Uterus (tissue), 4 donors: Measurements from ENCODE around the gene GON7. TPM values are rescaled to one million over a fixed set of nuclear protein-coding genes. Genes with fewer than 3 reads are reported as not detected.
"Not testable (repeated sequence)": the region's sequence is repeated elsewhere in the genome, so short reads cannot be mapped to it uniquely, and the experiment has no call there.

ENCODE experiments used
- DNase-seq, 2 donors: peaks; one replicate each; pipeline ENCODE4 v3.0.0-alpha.2; 2019 to 2020
- H3K27ac ChIP-seq, 2 donors: fragments of 200-600 bp; sonication (generic); 1 replicate in 1 of 2; 2 replicates in 1 of 2; pipeline ENCODE4 v1.5.1; 2016 to 2018
- H3K27me3 ChIP-seq, 2 donors: fragments of 200-600 bp; sonication (generic); one replicate each; pipeline ENCODE4 v1.5.1; 2018 to 2019; ENCODE audit warnings: control low read depth in 1 of 2
- H3K36me3 ChIP-seq, 2 donors: fragments of 200-600 bp; sonication (generic); one replicate each; pipeline ENCODE4 v1.5.1; 2019; ENCODE audit warnings: control low read depth in 1 of 2
- H3K4me1 ChIP-seq, 2 donors: fragments of 200-600 bp; sonication (generic); one replicate each; pipeline ENCODE4 v1.5.1; 2018 to 2019; ENCODE audit warnings: control low read depth in 1 of 2
- H3K4me3 ChIP-seq, 2 donors: fragments of 200-600 bp; sonication (generic); 1 replicate in 1 of 2; 2 replicates in 1 of 2; pipeline ENCODE4 v1.5.1; 2018 to 2019; ENCODE audit warnings: mild to moderate bottlenecking in 1 of 2
- H3K9me3 ChIP-seq, 2 donors: fragments of 200-600 bp; sonication (generic); one replicate each; pipeline ENCODE4 v1.5.1; 2019; ENCODE audit warnings: control low read depth in 1 of 2
- POLR2A ChIP-seq, 2 donors: fragments of 450-650 bp; IDR thresholded peaks; one replicate each; pipeline ENCODE4 v1.6.1; 2016; ENCODE audit warnings: antibody characterized with exemption in 2 of 2, mild to moderate bottlenecking in 1 of 2, moderate library complexity in 1 of 2
- intact Hi-C: fragments of 100-400 bp; cut with DNase I; formaldehyde crosslinking; loops from one replicate; pipeline ENCODE4 v1.15.1; 2023; ENCODE audit warnings: low total_unique reads
- total RNA-seq, 4 donors: library from RNA; depleted of rRNA in 3 of 4; stranded (reverse); fragments of >200 nt in 3 of 4; gene quantifications; one replicate each; pipeline versions ENCODE4 v1.1.0 to v1.2.4, GENCODE V29; 2014 to 2023
- TF ChIP-seq, protein P1 (sequence below), 4 experiments: fragments of 200-600 bp in 2 of 4; fragments of 450-650 bp in 2 of 4; sonication (generic) in 2 of 4; IDR thresholded peaks; one replicate each; pipeline ENCODE4 v1.5.1; 2016 to 2019; ENCODE audit warnings: antibody characterized with exemption in 4 of 4, mild to moderate bottlenecking in 2 of 4, moderate library complexity in 1 of 4
- donor health status: DM: yes; HTN: yes; CAD: no.

The GON7 gene
- total RNA-seq, 4 donors from 2014 or later, result 0.51 to 16.7 (median 11.8) TPM

DNA sequence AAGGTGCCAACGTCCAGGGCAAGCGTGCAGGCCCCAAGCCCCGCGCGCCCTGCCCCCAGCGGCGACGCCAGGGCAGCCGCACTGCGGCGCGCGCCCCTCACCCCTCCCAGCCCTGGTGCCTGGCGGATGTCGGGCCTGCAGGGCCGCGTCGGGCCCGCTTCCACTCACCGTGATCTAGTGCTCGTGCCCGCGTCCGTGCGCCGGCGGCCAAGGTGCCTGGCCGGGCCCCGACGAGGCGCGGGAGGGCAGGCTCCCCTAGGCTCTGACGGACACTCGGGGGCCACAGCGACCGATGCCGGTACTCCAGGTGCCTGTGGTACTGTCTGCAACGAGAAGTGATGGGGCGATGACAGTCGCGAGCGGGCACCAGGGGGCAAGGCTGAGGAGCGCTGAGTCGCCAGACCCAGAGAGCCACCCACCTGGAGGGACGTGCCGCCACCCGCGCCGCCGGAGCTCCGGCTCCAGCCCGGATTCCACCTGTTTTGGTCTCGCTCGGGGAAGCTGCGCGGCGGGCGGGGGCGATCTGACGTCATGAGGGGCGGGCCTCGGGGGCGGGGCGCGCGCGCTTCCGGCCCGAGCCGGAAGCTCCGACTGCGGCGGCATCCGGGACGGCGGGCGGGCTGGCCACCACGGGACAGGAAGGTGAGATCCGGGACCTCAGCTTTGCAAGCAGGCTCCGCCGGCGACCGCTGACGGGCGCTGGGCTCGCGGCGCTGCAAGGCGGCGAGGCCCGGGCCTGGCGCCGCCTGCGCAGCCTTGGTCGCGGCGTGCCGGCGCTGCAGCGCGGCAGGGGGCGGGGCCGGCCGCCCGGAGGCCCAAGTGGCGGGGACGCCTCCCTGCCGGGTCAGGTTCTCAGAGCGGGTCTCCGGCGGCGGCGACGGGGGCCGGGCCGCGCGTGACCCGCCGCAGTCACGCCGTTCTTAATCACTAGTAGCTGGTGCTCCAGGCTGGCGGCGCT is 22.2 kb downstream of the GON7 start, which contains the start of the genes LYSET and MOAP1:
Gene LYSET (plus strand): TSS at position 927 of the 958 bp plus-strand sequence. CDS start 89 bp downstream, outside the sequence.
Gene MOAP1 (minus strand): TSS at position 507 of the 958 bp plus-strand sequence. CDS start 655 bp downstream, outside the sequence.
- Histone ChIP-seq H3K4me1 (no peaks in the 10 kb centered on the region), H3K4me3 (peak within 1 kb of the TSS; percentile 70 to 95), H3K9me3 (no peaks in the 10 kb centered on the region), H3K27ac (peak within 1 kb of the TSS; percentile 88), H3K27me3 (no peaks in the 10 kb centered on the region), H3K36me3 (no peaks in the 10 kb centered on the region)
- TF ChIP-seq, protein P1, sequence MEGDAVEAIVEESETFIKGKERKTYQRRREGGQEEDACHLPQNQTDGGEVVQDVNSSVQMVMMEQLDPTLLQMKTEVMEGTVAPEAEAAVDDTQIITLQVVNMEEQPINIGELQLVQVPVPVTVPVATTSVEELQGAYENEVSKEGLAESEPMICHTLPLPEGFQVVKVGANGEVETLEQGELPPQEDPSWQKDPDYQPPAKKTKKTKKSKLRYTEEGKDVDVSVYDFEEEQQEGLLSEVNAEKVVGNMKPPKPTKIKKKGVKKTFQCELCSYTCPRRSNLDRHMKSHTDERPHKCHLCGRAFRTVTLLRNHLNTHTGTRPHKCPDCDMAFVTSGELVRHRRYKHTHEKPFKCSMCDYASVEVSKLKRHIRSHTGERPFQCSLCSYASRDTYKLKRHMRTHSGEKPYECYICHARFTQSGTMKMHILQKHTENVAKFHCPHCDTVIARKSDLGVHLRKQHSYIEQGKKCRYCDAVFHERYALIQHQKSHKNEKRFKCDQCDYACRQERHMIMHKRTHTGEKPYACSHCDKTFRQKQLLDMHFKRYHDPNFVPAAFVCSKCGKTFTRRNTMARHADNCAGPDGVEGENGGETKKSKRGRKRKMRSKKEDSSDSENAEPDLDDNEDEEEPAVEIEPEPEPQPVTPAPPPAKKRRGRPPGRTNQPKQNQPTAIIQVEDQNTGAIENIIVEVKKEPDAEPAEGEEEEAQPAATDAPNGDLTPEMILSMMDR (IDR thresholded peaks at IDR 0.05), result peak in 2 of 4 experiments; percentile 19 to 29
- peak; percentile 35 to 77 for TF ChIP-seq POLR2A (IDR thresholded peaks at IDR 0.05)
- intact Hi-C loops, result no loop called here
- DNase-seq, result peak; percentile 83 to 84

DNA sequence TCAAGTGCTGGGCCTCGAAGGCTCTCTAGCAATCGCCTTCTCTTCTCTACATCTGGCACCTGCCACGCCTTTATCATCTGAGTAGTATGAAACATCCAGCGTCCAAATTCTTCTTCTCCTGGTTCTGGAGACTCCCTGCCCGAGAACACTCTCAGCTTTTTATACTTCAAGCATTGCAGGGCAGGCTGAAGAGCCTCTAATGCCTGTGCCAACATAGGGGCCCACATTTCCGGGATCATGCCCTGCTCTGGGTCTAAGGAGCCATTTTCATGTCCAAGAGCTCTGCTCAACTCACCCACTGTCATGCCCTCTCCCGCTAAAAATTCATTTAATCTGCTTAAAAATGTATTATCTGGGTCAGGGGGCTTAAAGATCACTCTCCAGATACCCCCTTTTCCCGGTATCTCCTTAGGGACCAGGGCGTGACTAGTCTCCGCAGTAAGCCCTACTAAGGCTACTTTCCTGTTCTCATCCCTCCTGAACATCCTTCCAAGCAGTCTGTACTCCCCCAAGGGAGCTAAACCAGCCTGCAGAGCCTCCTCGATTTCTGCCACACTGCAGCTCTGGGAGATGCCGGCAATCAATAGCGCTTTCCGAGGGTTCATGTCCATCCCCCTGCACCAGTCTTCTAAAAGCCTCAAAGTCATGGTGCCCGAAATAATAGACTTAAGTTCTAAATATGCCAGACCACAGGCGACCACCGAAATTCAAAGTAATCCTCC is 23.1 kb downstream of the GON7 start:
- H3K27ac ChIP-seq, result peak overlapping the region; percentile 88
- intact Hi-C loops, result no loop called here

DNA sequence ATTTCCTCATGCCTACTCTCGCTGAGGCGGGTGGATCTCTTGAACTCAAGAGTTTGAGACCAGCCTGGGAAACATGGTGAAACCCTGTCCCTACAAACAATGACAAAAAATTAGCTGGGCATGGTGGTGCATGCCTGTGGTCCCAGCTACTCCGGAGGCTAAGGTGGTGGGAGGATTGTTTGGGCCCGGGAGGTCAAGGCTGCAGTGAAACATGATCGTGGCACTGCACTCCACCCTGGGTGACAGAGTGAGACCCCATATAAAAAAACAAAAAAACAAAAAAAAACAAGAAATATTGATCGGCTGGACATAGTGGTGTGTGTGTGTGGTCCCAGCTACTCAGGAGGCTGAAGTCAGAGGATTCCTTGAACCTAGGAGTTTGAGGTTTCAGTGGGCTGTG is 31.4 kb downstream of the GON7 start:
- no peaks in the 10 kb centered on the region for H3K9me3 ChIP-seq
- TF ChIP-seq, protein P1 (IDR thresholded peaks at IDR 0.05), result no peak
- TF ChIP-seq POLR2A (IDR thresholded peaks at IDR 0.05), result no peak

More for the DNA sequence above, 23.1 kb downstream of the GON7 start:
- Histone ChIP-seq H3K9me3 (no peaks in the 10 kb centered on the region), H3K36me3 (no peaks in the 10 kb centered on the region), H3K27me3 (no peaks in the 10 kb centered on the region), H3K4me3 (peak overlapping the region; percentile 70 to 95), H3K4me1 (no peaks in the 10 kb centered on the region)
- no peak for DNase-seq
- TF ChIP-seq, protein P1 (IDR thresholded peaks at IDR 0.05), result no peak

DNA sequence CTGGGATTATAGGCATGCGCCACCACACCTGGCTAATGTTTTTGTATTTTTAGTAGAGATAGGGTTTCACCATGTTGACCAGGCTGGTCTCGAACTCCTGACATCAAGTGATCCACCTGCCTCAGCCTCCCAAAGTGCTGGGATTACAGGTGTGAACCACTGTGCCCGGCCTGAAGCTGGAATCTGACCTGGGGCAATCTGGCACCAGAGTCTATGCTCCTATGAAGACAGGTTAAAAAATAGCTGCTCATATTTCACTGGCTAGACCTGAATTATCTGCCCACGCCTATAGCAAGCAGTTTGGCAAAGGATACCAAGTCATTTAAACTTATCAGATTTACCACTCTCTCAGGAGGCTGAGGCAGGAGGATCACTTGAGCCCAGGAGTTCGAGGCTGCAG is 32.1 kb downstream of the GON7 start:
- H3K4me1 ChIP-seq, intact Hi-C loops, H3K9me3 ChIP-seq, H3K27me3 ChIP-seq, DNase-seq, H3K27ac ChIP-seq, H3K36me3 ChIP-seq, H3K4me3 ChIP-seq: not testable (repeated sequence)

More for the DNA sequence above, 31.4 kb downstream of the GON7 start:
- intact Hi-C loops, result no loop called here
- no peak for DNase-seq
- Histone ChIP-seq H3K4me3 (no peak overlapping the region), H3K27ac (no peak overlapping the region), H3K4me1 (no peaks in the 10 kb centered on the region), H3K27me3 (no peaks in the 10 kb centered on the region), H3K36me3 (no peaks in the 10 kb centered on the region)

DNA sequence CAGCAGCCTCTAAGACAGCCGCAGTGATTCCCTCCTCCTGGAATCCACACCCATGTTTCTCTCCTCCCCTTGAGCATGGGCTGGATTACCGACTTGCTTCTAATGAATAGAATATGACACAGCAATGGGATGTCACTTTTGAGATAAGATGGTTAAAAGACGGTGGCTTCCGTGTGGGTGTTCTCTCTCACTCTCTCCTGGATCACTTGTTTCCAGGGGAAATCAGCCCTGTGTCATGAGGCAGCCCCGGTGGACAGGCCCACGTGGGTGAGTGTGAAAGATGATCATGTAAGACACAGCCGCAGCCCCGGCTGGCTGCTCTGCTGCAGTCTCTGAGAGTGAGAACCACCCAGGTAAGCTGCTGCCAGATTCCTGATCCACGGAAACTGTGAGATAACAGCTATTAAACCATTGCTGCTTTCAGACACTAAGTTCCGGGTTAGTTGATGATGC is 32.9 kb downstream of the GON7 start:
- DNase-seq, result no peak
- Histone ChIP-seq H3K27ac (no peak overlapping the region), H3K4me3 (no peak overlapping the region), H3K9me3 (no peaks in the 10 kb centered on the region), H3K27me3 (no peaks in the 10 kb centered on the region), H3K4me1 (no peaks in the 10 kb centered on the region), H3K36me3 (no peaks in the 10 kb centered on the region)
- TF ChIP-seq POLR2A (IDR thresholded peaks at IDR 0.05), result no peak
- TF ChIP-seq, protein P1 (IDR thresholded peaks at IDR 0.05), result no peak
- intact Hi-C loops, result no loop called here
